ENCODE measurements around the gene SUPT5H.
"Not testable (repeated sequence)": the region's sequence is repeated elsewhere in the genome, so short reads cannot be mapped to it uniquely, and the experiment has no call there.

SUPT5H gene

GRCh38 chr19:39473443-39473960 lies 28.1 kb downstream of the SUPT5H start:
- DNase-seq = no peak
- Histone ChIP-seq H3K4me3 (ENCODE audit: low read depth, low read length) (no peak overlapping the region), H3K4me1 (no peaks in the 10 kb centered on the region), H3K36me3 (peaks cover 75% of the 10 kb centered on the region), H3K27me3 (no peaks in the 10 kb centered on the region), H3K9me3 (no peaks in the 10 kb centered on the region)
- TF ChIP-seq CTCF (IDR thresholded peaks at IDR 0.05; ENCODE audit: low read depth, low read length) = no peak

GRCh38 chr19:39474139-39474620 lies 28.8 kb downstream of the SUPT5H start:
- Histone ChIP-seq H3K9me3 (no peaks in the 10 kb centered on the region), H3K4me1 (no peaks in the 10 kb centered on the region), H3K4me3 (ENCODE audit: low read depth, low read length) (no peak overlapping the region), H3K36me3 (peaks cover 68% of the 10 kb centered on the region), H3K27me3 (no peaks in the 10 kb centered on the region)
- TF ChIP-seq CTCF (IDR thresholded peaks at IDR 0.05; ENCODE audit: low read depth, low read length) = peak; percentile 90
- peak; percentile 86 for DNase-seq

GRCh38 chr19:39475748-39476147 lies 30.4 kb downstream of the SUPT5H start:
- no peak for TF ChIP-seq CTCF (IDR thresholded peaks at IDR 0.05; ENCODE audit: low read depth, low read length)
- Histone ChIP-seq H3K36me3 (peaks cover 52% of the 10 kb centered on the region), H3K9me3 (no peaks in the 10 kb centered on the region), H3K4me3 (ENCODE audit: low read depth, low read length) (no peak overlapping the region), H3K4me1 (peaks cover 4% of the 10 kb centered on the region; the same call in 1 of the 2 replicates), H3K27me3 (no peaks in the 10 kb centered on the region)
- no peak for DNase-seq

GRCh38 chr19:39479319-39479801 lies 34.0 kb downstream of the SUPT5H start:
- H3K4me3 ChIP-seq (ENCODE audit: low read depth, low read length); H3K27me3 ChIP-seq; DNase-seq; H3K9me3 ChIP-seq; H3K4me1 ChIP-seq: not testable (repeated sequence)
- peaks cover 28% of the 10 kb centered on the region for H3K36me3 ChIP-seq

GRCh38 chr19:39479916-39480315 lies 34.5 kb downstream of the SUPT5H start:
- Histone ChIP-seq H3K9me3 (no peaks in the 10 kb centered on the region), H3K4me1 (peaks cover 4% of the 10 kb centered on the region; the same call in 1 of the 2 replicates), H3K4me3 (ENCODE audit: low read depth, low read length) (peak overlapping the region; percentile 80), H3K27me3 (no peaks in the 10 kb centered on the region), H3K36me3 (peaks cover 25% of the 10 kb centered on the region)
- DNase-seq = no peak
- TF ChIP-seq CTCF (IDR thresholded peaks at IDR 0.05; ENCODE audit: low read depth, low read length) = no peak

GRCh38 chr19:39480337-39481228 lies 35.2 kb downstream of the SUPT5H start, which contains the start of gene TIMM50:
TSS of gene TIMM50 (plus strand) at chr19:39480838. CDS start at chr19:39480854, 16 bp downstream.
- H3K27me3 ChIP-seq = no peaks in the 10 kb centered on the region
- DNase-seq = peak; percentile 100
- TF ChIP-seq CTCF (IDR thresholded peaks at IDR 0.05; ENCODE audit: low read depth, low read length) = no peak
- H3K4me3 ChIP-seq (ENCODE audit: low read depth, low read length) = peak within 1 kb of the TSS; percentile 80
- no peaks in the 10 kb centered on the region for H3K9me3 ChIP-seq
- H3K36me3 ChIP-seq = peaks cover 21% of the 10 kb centered on the region
- peaks cover 4% of the 10 kb centered on the region; the same call in 1 of the 2 replicates for H3K4me1 ChIP-seq

All from BE2C (cell line).